HepG2 (cell line): ENCODE results near the gene AP1G1. TPM values are rescaled to one million over a fixed set of nuclear protein-coding genes. Genes with fewer than 3 reads are reported as not detected.

Experiments used
- EHMT2 ChIP-seq: fragments of 200-600 bp; sonication (generic); IDR thresholded peaks from 2 replicates; pipeline ENCODE4 v1.7.0; 2017; ENCODE audit warnings: antibody characterized with exemption, low read depth, low read length, borderline replicate concordance
- MAFG ChIP-seq: sonication (generic); formaldehyde crosslinking; IDR thresholded peaks from 2 replicates; pipeline ENCODE4 v1.5.1; 2020; ENCODE audit warnings: mild to moderate bottlenecking, missing genetic modification reagents
- PHF21A ChIP-seq: sonication (generic); formaldehyde crosslinking; IDR thresholded peaks from 2 replicates; pipeline ENCODE4 v1.5.0; 2020; ENCODE audit warnings: mild to moderate bottlenecking, missing genetic modification reagents
- RXRA ChIP-seq: sonication (generic); formaldehyde crosslinking; IDR thresholded peaks from 2 replicates; pipeline ENCODE4 v1.5.1; 2020; ENCODE audit warnings: missing genetic modification reagents
- STAG1 ChIP-seq: sonication (generic); formaldehyde crosslinking; IDR thresholded peaks from 2 replicates; pipeline ENCODE4 v1.4.0; 2020; ENCODE audit warnings: missing genetic modification reagents
- TAF1 ChIP-seq: sonication (generic); formaldehyde crosslinking; IDR thresholded peaks from 2 replicates; pipeline ENCODE4 v1.4.0; 2020; ENCODE audit warnings: missing genetic modification reagents
- TBX2 ChIP-seq: sonication (generic); formaldehyde crosslinking; IDR thresholded peaks from 2 replicates; pipeline ENCODE4 v1.5.0; 2020; ENCODE audit warnings: missing genetic modification reagents, mild to moderate bottlenecking, borderline replicate concordance
- XBP1 ChIP-seq: sonication (generic); formaldehyde crosslinking; IDR thresholded peaks from 2 replicates; pipeline ENCODE4 v1.5.0; 2020; ENCODE audit warnings: missing genetic modification reagents
- ZNF101 ChIP-seq: sonication (generic); formaldehyde crosslinking; IDR thresholded peaks from 2 replicates; pipeline ENCODE4 v1.4.0; 2020; ENCODE audit warnings: mild to moderate bottlenecking, low read depth, missing genetic modification reagents, borderline replicate concordance
- ZNF12 ChIP-seq: sonication (generic); formaldehyde crosslinking; IDR thresholded peaks from 2 replicates; pipeline ENCODE4 v1.5.0; 2020; ENCODE audit warnings: missing genetic modification reagents
- ZNF20 ChIP-seq: sonication (generic); formaldehyde crosslinking; IDR thresholded peaks from 2 replicates; pipeline ENCODE4 v1.4.0; 2020; ENCODE audit warnings: mild to moderate bottlenecking, moderate library complexity, missing genetic modification reagents
- ZNF260 ChIP-seq: sonication (generic); formaldehyde crosslinking; IDR thresholded peaks from 2 replicates; pipeline ENCODE4 v1.4.0; 2020; ENCODE audit warnings: missing genetic modification reagents, low read depth, mild to moderate bottlenecking, borderline replicate concordance
- ZNF263 ChIP-seq: sonication (generic); formaldehyde crosslinking; IDR thresholded peaks from 2 replicates; pipeline ENCODE4 v1.4.0; 2020; ENCODE audit warnings: missing genetic modification reagents
- ZNF430 ChIP-seq: sonication (generic); formaldehyde crosslinking; IDR thresholded peaks from 2 replicates; pipeline ENCODE4 v1.9.0; 2021; ENCODE audit warnings: mild to moderate bottlenecking, missing genetic modification reagents
- ZNF570 ChIP-seq: sonication (generic); formaldehyde crosslinking; IDR thresholded peaks from 2 replicates; pipeline ENCODE4 v1.4.0; 2020; ENCODE audit warnings: mild to moderate bottlenecking, missing genetic modification reagents, borderline replicate concordance
- ZNF772 ChIP-seq: sonication (generic); formaldehyde crosslinking; IDR thresholded peaks from 2 replicates; pipeline ENCODE4 v1.5.0; 2020; ENCODE audit warnings: mild to moderate bottlenecking, missing genetic modification reagents
- ZSCAN25 ChIP-seq: sonication (generic); formaldehyde crosslinking; IDR thresholded peaks from 2 replicates; pipeline ENCODE4 v1.8.0; 2022; ENCODE audit warnings: mild to moderate bottlenecking, missing genetic modification reagents
- polyA plus RNA-seq, 8 experiments: library from polyadenylated mRNA; depleted of rRNA in 3 of 8; stranded (reverse) in 7 of 8; unstranded in 1 of 8; fragments of >200 nt; fragmentation: Illumina TruSeq in 4 of 8; extraction: Trizol in 4 of 8; gene quantifications; 2 replicates each; pipeline versions ENCODE4 v1.2.1 to v1.2.3, GENCODE V29; 2011 to 2016; ENCODE audit warnings: low read depth in 4 of 8, missing spikeins in 1 of 8, mixed read lengths in 1 of 8; ENCODE audit not compliant: insufficient read depth in 1 of 8
- total RNA-seq, 5 experiments: library from RNA; depleted of rRNA; stranded (reverse); fragments of >200 nt; fragmentation: Illumina TruSeq; extraction: Trizol; gene quantifications; 2 replicates each; pipeline ENCODE4 v1.2.3, GENCODE V29; 2016; ENCODE audit warnings: low read depth in 1 of 5
- TF ChIP-seq, protein P1 (sequence below): fragments of 450-650 bp; IDR thresholded peaks from 2 replicates; pipeline ENCODE4 v1.6.1; 2016
- TF ChIP-seq, protein P2 (sequence below): sonication (generic); formaldehyde crosslinking; IDR thresholded peaks from 2 replicates; pipeline ENCODE4 v1.4.0; 2020; ENCODE audit warnings: missing genetic modification reagents
- TF ChIP-seq, protein P3 (sequence below): sonication (generic); formaldehyde crosslinking; conservative IDR thresholded peaks from 2 replicates; pipeline ENCODE4 v1.8.1; 2023; ENCODE audit warnings: missing genetic modification reagents
- TF ChIP-seq, protein P4 (sequence below): sonication (generic); formaldehyde crosslinking; IDR thresholded peaks from 2 replicates; pipeline ENCODE4 v1.5.0; 2020; ENCODE audit warnings: mild to moderate bottlenecking, low read depth, missing genetic modification reagents, borderline replicate concordance
- TF ChIP-seq, protein P5 (sequence below): conservative IDR thresholded peaks from 2 replicates; pipeline ENCODE4 v1.6.1; 2018; ENCODE audit warnings: missing genetic modification reagents
- TF ChIP-seq, protein P6 (sequence below): sonication (generic); formaldehyde crosslinking; IDR thresholded peaks from 2 replicates; pipeline ENCODE4 v1.4.0; 2020; ENCODE audit warnings: low read depth, mild to moderate bottlenecking, missing genetic modification reagents
- TF ChIP-seq, protein P7 (sequence below): sonication (generic); formaldehyde crosslinking; IDR thresholded peaks from 2 replicates; pipeline ENCODE4 v1.8.1; 2023; ENCODE audit warnings: mild to moderate bottlenecking, inconsistent platforms, moderate library complexity, missing genetic modification reagents, borderline replicate concordance

AP1G1 gene
- total and polyA plus RNA-seq, 2 of the 13 experiments (the other 11 are each of a cell fraction or from before 2014, with no cell fraction given), result 62.2 to 66.2 TPM

DNA sequence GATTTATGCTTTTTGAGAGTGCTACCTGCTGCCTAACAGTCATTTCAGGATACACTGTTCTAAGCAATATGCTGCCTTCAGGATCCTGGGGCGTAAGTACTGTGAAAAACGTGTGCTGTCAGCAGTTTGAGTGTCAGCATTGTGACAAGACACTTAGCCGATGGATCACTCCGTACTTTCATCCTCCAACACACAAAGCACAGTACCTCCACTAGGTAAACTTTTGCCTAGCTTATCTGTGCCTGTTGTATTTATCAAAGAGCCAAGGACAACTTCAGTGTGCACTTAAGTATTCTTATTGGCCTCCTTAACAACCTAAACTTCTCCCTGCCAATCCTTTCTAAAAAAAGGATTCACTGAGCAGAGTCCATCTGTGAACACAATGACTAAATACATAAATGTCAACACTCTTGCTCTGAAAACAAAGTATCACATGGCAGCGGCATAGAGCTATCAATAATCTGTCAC lies 50.3 kb downstream of the AP1G1 start (continued):
- TF ChIP-seq, protein P1, sequence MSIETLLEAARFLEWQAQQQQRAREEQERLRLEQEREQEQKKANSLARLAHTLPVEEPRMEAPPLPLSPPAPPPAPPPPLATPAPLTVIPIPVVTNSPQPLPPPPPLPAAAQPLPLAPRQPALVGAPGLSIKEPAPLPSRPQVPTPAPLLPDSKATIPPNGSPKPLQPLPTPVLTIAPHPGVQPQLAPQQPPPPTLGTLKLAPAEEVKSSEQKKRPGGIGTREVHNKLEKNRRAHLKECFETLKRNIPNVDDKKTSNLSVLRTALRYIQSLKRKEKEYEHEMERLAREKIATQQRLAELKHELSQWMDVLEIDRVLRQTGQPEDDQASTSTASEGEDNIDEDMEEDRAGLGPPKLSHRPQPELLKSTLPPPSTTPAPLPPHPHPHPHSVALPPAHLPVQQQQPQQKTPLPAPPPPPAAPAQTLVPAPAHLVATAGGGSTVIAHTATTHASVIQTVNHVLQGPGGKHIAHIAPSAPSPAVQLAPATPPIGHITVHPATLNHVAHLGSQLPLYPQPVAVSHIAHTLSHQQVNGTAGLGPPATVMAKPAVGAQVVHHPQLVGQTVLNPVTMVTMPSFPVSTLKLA, result peak; percentile 84
- TF ChIP-seq ZNF260 (CRISPR knock-in tag), result no peak
- no peak for TF ChIP-seq ZNF101 (CRISPR knock-in tag)
- no peak for TF ChIP-seq PHF21A (CRISPR knock-in tag)
- TF ChIP-seq ZNF263, result no peak
- TF ChIP-seq, protein P2, sequence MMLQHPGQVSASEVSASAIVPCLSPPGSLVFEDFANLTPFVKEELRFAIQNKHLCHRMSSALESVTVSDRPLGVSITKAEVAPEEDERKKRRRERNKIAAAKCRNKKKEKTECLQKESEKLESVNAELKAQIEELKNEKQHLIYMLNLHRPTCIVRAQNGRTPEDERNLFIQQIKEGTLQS (CRISPR knock-in tag), result no peak
- peak; percentile 67; the same call in 1 of the 2 replicates for TF ChIP-seq MAFG (CRISPR knock-in tag)
- TF ChIP-seq, protein P3, sequence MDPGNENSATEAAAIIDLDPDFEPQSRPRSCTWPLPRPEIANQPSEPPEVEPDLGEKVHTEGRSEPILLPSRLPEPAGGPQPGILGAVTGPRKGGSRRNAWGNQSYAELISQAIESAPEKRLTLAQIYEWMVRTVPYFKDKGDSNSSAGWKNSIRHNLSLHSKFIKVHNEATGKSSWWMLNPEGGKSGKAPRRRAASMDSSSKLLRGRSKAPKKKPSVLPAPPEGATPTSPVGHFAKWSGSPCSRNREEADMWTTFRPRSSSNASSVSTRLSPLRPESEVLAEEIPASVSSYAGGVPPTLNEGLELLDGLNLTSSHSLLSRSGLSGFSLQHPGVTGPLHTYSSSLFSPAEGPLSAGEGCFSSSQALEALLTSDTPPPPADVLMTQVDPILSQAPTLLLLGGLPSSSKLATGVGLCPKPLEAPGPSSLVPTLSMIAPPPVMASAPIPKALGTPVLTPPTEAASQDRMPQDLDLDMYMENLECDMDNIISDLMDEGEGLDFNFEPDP (CRISPR knock-in tag), result no peak
- TF ChIP-seq ZNF570, result no peak
- TF ChIP-seq, protein P4, sequence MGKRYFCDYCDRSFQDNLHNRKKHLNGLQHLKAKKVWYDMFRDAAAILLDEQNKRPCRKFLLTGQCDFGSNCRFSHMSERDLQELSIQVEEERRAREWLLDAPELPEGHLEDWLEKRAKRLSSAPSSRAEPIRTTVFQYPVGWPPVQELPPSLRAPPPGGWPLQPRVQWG (CRISPR knock-in tag), result no peak
- TF ChIP-seq ZNF430 (CRISPR knock-in tag), result peak; percentile 50; the same call in 1 of the 2 replicates
- TF ChIP-seq, protein P5, sequence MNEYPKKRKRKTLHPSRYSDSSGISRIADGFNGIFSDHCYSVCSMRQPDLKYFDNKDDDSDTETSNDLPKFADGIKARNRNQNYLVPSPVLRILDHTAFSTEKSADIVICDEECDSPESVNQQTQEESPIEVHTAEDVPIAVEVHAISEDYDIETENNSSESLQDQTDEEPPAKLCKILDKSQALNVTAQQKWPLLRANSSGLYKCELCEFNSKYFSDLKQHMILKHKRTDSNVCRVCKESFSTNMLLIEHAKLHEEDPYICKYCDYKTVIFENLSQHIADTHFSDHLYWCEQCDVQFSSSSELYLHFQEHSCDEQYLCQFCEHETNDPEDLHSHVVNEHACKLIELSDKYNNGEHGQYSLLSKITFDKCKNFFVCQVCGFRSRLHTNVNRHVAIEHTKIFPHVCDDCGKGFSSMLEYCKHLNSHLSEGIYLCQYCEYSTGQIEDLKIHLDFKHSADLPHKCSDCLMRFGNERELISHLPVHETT (CRISPR knock-in tag), result no peak
- TF ChIP-seq ZNF772, result 0 out of 2 replicates have a peak, but pooled peaks have one; percentile 22
- TF ChIP-seq TAF1 (CRISPR knock-in tag), result no peak
- no peak for TF ChIP-seq ZSCAN25
- TF ChIP-seq XBP1 (CRISPR knock-in tag), result no peak
- no peak for TF ChIP-seq ZNF12 (CRISPR knock-in tag)
- TF ChIP-seq EHMT2, result no peak
- TF ChIP-seq, protein P6, sequence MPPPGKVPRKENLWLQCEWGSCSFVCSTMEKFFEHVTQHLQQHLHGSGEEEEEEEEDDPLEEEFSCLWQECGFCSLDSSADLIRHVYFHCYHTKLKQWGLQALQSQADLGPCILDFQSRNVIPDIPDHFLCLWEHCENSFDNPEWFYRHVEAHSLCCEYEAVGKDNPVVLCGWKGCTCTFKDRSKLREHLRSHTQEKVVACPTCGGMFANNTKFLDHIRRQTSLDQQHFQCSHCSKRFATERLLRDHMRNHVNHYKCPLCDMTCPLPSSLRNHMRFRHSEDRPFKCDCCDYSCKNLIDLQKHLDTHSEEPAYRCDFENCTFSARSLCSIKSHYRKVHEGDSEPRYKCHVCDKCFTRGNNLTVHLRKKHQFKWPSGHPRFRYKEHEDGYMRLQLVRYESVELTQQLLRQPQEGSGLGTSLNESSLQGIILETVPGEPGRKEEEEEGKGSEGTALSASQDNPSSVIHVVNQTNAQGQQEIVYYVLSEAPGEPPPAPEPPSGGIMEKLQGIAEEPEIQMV (CRISPR knock-in tag), result no peak
- 0 out of 2 replicates have a peak, but pooled peaks have one; percentile 16 for TF ChIP-seq TBX2
- TF ChIP-seq STAG1 (CRISPR knock-in tag), result no peak
- TF ChIP-seq, protein P7, sequence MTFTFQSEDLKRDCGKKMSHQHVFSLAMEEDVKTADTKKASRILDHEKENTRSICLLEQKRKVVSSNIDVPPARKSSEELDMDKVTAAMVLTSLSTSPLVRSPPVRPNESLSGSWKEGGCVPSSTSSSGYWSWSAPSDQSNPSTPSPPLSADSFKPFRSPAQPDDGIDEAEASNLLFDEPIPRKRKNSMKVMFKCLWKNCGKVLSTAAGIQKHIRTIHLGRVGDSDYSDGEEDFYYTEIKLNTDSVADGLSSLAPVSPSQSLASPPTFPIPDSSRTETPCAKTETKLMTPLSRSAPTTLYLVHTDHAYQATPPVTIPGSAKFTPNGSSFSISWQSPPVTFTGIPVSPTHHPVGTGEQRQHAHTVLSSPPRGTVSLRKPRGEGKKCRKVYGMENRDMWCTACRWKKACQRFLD, result no peak
- no peak for TF ChIP-seq ZNF20
- TF ChIP-seq RXRA (CRISPR knock-in tag), result no peak
